GM21367 (cell line): ENCODE data around the gene CEP135.
"Not testable (repeated sequence)": the region's sequence is repeated elsewhere in the genome, so short reads cannot be mapped to it uniquely, and the experiment has no call there.

Experiments
- ATAC-seq: cut with Tn5 transposase; IDR thresholded peaks from one replicate; pipeline ENCODE4 v1.9.1; 2021; ENCODE audit not compliant: unreplicated experiment

CEP135 gene

DNA sequence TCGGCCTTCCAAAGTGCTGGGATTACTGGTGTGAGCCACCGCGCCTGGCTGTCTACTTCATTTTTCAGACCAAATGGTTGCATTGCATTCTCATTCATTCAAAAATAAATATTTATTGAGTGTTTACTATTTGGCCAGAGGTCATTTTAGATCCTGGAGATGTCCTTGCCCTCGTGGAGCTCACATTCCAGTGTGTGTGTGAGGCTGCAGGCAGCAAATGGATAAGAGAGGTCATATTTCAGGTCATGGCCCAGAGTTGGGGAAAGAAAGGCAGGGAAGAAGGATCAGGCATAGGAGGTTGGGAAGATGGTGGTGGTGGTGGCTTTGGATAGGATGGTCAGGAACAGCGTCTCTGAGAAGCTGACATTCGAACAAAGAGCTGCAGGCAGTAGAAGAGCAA lies 119.1 kb downstream of the CEP135 start:
- no peak for ATAC-seq

DNA sequence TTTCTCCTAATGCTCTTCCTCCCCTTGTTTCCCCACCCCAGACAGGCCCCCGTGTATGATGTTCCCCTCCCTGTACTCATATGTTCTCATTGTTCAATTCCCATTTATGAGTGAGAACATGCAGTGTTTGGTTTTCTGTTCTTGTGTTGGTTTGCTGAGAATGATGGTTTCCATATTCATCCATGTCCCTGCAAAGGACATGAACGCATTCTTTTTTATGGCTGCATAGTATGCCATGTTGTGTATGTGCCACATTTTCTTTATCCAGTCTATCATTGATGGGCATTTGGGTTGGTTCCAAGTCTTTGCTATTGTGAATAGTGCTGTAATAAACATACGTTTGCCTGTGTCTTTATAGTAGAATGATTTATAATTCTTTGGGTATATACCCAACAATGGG lies 124.0 kb downstream of the CEP135 start:
- ATAC-seq = not testable (repeated sequence)

DNA sequence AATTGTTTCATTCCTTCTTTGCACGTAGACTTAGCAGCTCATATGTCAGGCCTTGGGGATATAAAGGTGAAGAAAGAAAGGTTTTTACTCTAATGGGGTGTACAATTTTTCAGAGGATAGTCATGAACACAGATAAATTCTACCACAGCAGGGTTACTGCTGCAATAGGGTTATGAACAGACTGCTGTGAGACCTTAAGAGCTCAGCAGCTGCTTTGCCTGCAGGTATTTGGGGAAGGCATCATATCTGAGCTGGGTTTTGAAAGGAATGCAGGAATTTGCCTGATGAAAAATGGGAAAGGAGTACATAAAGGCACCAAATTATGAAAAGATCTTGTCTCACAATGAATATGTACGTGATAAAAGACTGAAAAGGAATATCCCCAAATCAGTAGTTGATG lies 128.9 kb downstream of the CEP135 start:
- ATAC-seq = no peak

DNA sequence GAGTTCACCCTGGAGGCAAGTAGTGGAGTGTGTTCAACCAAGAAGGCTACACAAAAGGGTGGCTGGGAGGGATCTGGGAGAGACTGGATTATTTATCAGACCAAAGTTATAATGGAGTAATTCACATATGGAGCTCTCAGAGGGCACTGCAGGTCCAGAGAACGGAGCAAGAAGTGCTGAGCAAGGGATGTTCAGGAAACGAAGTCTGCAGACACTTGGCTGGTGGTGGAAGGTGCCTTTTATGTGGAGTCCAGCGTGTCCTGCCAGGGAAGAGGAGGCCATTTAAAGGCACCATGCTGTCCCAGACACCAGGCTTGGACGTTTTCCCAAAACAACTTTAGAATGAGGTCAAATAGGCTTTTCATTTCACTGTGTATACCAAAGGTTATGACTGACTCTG lies 130.1 kb downstream of the CEP135 start:
- ATAC-seq = no peak

DNA sequence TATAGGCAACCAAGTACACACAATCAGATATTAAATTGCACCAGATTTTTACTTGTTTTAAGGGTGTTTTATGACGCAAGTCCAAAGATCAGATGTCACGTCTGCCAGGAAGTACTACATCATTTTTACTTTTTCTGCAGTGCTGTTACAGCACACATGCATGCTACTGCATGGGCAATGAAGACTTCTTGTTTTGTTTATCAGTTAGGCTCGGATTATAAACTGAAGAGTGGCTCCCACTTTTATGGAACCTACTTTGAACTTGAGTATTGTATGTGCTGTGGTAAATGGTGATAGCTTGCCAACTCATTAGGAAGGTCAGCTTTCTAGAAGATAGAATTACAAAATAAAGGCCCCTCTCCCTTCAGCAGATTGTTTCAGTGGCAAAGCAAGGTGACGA lies 131.6 kb downstream of the CEP135 start:
- ATAC-seq = no peak

DNA sequence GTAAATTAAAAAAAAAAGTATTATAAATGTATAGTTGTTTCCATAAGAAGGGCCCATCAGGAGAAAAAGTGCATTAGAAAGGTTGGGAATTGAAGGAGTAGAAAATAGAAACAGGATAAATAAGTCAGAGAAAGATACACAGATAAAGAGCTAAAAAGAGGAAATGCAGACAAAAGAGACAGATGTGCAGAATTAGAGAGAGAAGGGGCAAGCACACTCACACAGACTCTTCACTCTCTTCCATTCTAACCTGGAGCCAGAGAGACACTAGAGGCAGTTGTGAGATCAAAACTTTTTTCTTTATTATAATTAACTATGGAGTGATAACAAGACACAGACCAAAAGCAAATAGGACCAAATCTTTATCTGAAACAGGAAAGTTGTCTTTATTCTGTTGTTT lies 134.1 kb downstream of the CEP135 start:
- ATAC-seq = no peak
